Neural cell (in vitro differentiated cells): Measurements from ENCODE around the gene PLXDC1. TPM values are rescaled to one million over a fixed set of nuclear protein-coding genes. Genes with fewer than 3 reads are reported as not detected.

Experiments used
- H2AFZ ChIP-seq: fragments of 200-600, 300-800 bp; sonication (generic), shearing (Covaris generic); 2 replicates; pipeline ENCODE4 v1.6.0; 2014; ENCODE audit warnings: low read depth, mild to moderate bottlenecking, antibody characterized with exemption, low read length, moderate library complexity
- H3F3A ChIP-seq: fragments of 200-600 bp; shearing (Covaris generic); 2 replicates; pipeline ENCODE4 v1.6.1; 2016; ENCODE audit warnings: mild to moderate bottlenecking, moderate library complexity, mixed read lengths, antibody characterized with exemption, low read length; ENCODE audit not compliant: insufficient read depth, poor library complexity, severe bottlenecking
- H3K27ac ChIP-seq: fragments of 200-600, 300-800 bp; sonication (generic), shearing (Covaris generic); 2 replicates; pipeline ENCODE4 v1.5.1; 2014; ENCODE audit warnings: mild to moderate bottlenecking, low read length, moderate library complexity
- H3K27me3 ChIP-seq: fragments of 300-800, 200-600 bp; sonication (generic), shearing (Covaris generic); 2 replicates; pipeline ENCODE4 v1.6.0; 2014; ENCODE audit warnings: mild to moderate bottlenecking, low read depth, low read length, moderate library complexity; ENCODE audit not compliant: insufficient read depth
- H3K36me3 ChIP-seq: fragments of 300-800, 200-600 bp; sonication (generic), shearing (Covaris generic); 2 replicates; pipeline ENCODE4 v1.5.1; 2014; ENCODE audit warnings: mild to moderate bottlenecking, antibody characterized with exemption, low read length, moderate library complexity; ENCODE audit not compliant: insufficient read depth
- H3K4me2 ChIP-seq: fragments of 300-800, 200-600 bp; sonication (generic), shearing (Covaris generic); 2 replicates; pipeline ENCODE4 v1.6.0; 2014; ENCODE audit warnings: mild to moderate bottlenecking, low read length
- H3K4me3 ChIP-seq: fragments of 300-800, 200-600 bp; sonication (generic), shearing (Covaris generic); 2 replicates; pipeline ENCODE4 v1.5.1; 2014; ENCODE audit warnings: mild to moderate bottlenecking, low read length, moderate library complexity
- H3K79me2 ChIP-seq: fragments of 200-600 bp; shearing (Covaris generic); replicated peaks from 2 replicates; pipeline ENCODE4 v1.6.0; 2014; ENCODE audit warnings: mild to moderate bottlenecking, low read length, moderate library complexity; ENCODE audit not compliant: insufficient read depth
- H3K9ac ChIP-seq: fragments of 300-800, 200-600 bp; sonication (generic), shearing (Covaris generic); 2 replicates; pipeline ENCODE4 v1.6.1; 2016; ENCODE audit warnings: mild to moderate bottlenecking, low read length, mixed read lengths
- H3K9me2 ChIP-seq: fragments of 200-600 bp; shearing (Covaris generic); 2 replicates; pipeline ENCODE4 v1.6.1; 2016; ENCODE audit warnings: mild to moderate bottlenecking, low read length, mixed read lengths; ENCODE audit not compliant: insufficient read depth
- H3K9me3 ChIP-seq: fragments of 200-600, 300-800 bp; sonication (generic), shearing (Covaris generic); 2 replicates; pipeline ENCODE4 v1.6.1; 2016; ENCODE audit warnings: mild to moderate bottlenecking, mixed run types, low read length, moderate library complexity, mixed read lengths
- H4K20me1 ChIP-seq: fragments of 200-600 bp; shearing (Covaris generic); 2 replicates; pipeline ENCODE4 v1.6.1; 2016; ENCODE audit warnings: mild to moderate bottlenecking, mixed run types; ENCODE audit not compliant: insufficient read depth
- CTCF ChIP-seq: fragments of 450-650 bp; IDR thresholded peaks from 2 replicates; pipeline ENCODE4 v1.5.1; 2014; ENCODE audit warnings: antibody characterized with exemption, mild to moderate bottlenecking, moderate library complexity; ENCODE audit not compliant: poor library complexity, severe bottlenecking
- EP300 ChIP-seq: fragments of 450-650 bp; conservative IDR thresholded peaks from 2 replicates; pipeline ENCODE4 v1.6.1; 2014; ENCODE audit warnings: antibody characterized with exemption, mild to moderate bottlenecking, moderate library complexity; ENCODE audit not compliant: poor library complexity, severe bottlenecking
- EZH2 ChIP-seq: fragments of 200-600, 300-800 bp; shearing (Covaris generic), sonication (generic); IDR thresholded peaks from 2 replicates; pipeline ENCODE4 v1.6.1; 2014; ENCODE audit warnings: antibody characterized with exemption, low read length, borderline replicate concordance, mild to moderate bottlenecking; ENCODE audit not compliant: insufficient read depth, poor library complexity, severe bottlenecking
- MXI1 ChIP-seq: fragments of 450-650 bp; conservative IDR thresholded peaks from 2 replicates; pipeline ENCODE4 v1.6.1; 2014; ENCODE audit warnings: antibody characterized with exemption, mild to moderate bottlenecking; ENCODE audit not compliant: poor library complexity, severe bottlenecking
- POLR2AphosphoS5 ChIP-seq: IDR thresholded peaks from 2 replicates; pipeline ENCODE4 v1.6.1; 2012
- RAD21 ChIP-seq: fragments of 450-650 bp; conservative IDR thresholded peaks from 2 replicates; pipeline ENCODE4 v1.6.1; 2014; ENCODE audit warnings: antibody characterized with exemption, mild to moderate bottlenecking, moderate library complexity
- REST ChIP-seq: IDR thresholded peaks from 2 replicates; pipeline ENCODE4 v1.6.1; 2012; ENCODE audit warnings: borderline replicate concordance
- SMC3 ChIP-seq: fragments of 450-650 bp; conservative IDR thresholded peaks from 2 replicates; pipeline ENCODE4 v1.6.1; 2014; ENCODE audit warnings: antibody characterized with exemption, mild to moderate bottlenecking, moderate library complexity; ENCODE audit not compliant: poor library complexity
- TAF1 ChIP-seq: IDR thresholded peaks from 2 replicates; pipeline ENCODE4 v1.6.1; 2012; ENCODE audit warnings: low read depth
- polyA plus RNA-seq: library from polyadenylated mRNA; depleted of rRNA; stranded (reverse); fragments of >200 nt; gene quantifications from 2 replicates; pipeline ENCODE4 v1.2.3, GENCODE V29; 2014

PLXDC1 gene
- polyA plus RNA-seq, 1 donor from 2014 or later, result 10.0 TPM

GRCh38 chr17:39099663-39100286 is 51.7 kb downstream of the PLXDC1 start:
- Histone ChIP-seq H2AFZ (no peak overlapping the region), H3K27me3 (no peaks in the 10 kb centered on the region), H3K27ac (no peak overlapping the region), H3K4me2 (no peak overlapping the region), H4K20me1 (no peaks in the 10 kb centered on the region), H3K36me3 (no peaks in the 10 kb centered on the region), H3K79me2 (no peaks in the 10 kb centered on the region), H3K9me2 (no peaks in the 10 kb centered on the region), H3K9me3 (no peaks in the 10 kb centered on the region), H3K4me3 (no peak overlapping the region), H3K9ac (no peak overlapping the region), H3F3A (no peaks in the 10 kb centered on the region)
- TF ChIP-seq SMC3 (no peak), TAF1 (no peak), CTCF (no peak), POLR2AphosphoS5 (no peak), REST (no peak), EZH2 (no peak), MXI1 (no peak), RAD21 (no peak), EP300 (no peak)

GRCh38 chr17:39098588-39098987 is 52.8 kb downstream of the PLXDC1 start:
- no peaks in the 10 kb centered on the region for H3K27me3 ChIP-seq
- no peaks in the 10 kb centered on the region for H3K36me3 ChIP-seq
- no peak overlapping the region for H3K27ac ChIP-seq
- no peak overlapping the region for H3K4me2 ChIP-seq
- no peak overlapping the region for H2AFZ ChIP-seq
- H3K4me3 ChIP-seq, result no peak overlapping the region
- no peaks in the 10 kb centered on the region for H3F3A ChIP-seq
- no peaks in the 10 kb centered on the region for H3K79me2 ChIP-seq
- no peaks in the 10 kb centered on the region for H3K9me3 ChIP-seq
- no peak for TF ChIP-seq CTCF
- TF ChIP-seq MXI1, result no peak
- no peak for TF ChIP-seq REST
- no peak for TF ChIP-seq RAD21
- no peak for TF ChIP-seq SMC3
- no peak for TF ChIP-seq POLR2AphosphoS5
- TF ChIP-seq EZH2, result no peak
- TF ChIP-seq TAF1, result no peak
- TF ChIP-seq EP300, result no peak
- H3K9me2 ChIP-seq, result no peaks in the 10 kb centered on the region
- no peak overlapping the region for H3K9ac ChIP-seq
- no peaks in the 10 kb centered on the region for H4K20me1 ChIP-seq
